Stromal cell of bone marrow (primary cell): ENCODE results near the gene TMA7.

Experiments used
- DNase-seq: peaks from one replicate; pipeline ENCODE4 v3.0.0-alpha.2; 2012; ENCODE audit warnings: low read depth

The TMA7 gene

GRCh38 chr3:48409291-48410201, 30.5 kb upstream of the TMA7 start:
- DNase-seq = no peak

DNA sequence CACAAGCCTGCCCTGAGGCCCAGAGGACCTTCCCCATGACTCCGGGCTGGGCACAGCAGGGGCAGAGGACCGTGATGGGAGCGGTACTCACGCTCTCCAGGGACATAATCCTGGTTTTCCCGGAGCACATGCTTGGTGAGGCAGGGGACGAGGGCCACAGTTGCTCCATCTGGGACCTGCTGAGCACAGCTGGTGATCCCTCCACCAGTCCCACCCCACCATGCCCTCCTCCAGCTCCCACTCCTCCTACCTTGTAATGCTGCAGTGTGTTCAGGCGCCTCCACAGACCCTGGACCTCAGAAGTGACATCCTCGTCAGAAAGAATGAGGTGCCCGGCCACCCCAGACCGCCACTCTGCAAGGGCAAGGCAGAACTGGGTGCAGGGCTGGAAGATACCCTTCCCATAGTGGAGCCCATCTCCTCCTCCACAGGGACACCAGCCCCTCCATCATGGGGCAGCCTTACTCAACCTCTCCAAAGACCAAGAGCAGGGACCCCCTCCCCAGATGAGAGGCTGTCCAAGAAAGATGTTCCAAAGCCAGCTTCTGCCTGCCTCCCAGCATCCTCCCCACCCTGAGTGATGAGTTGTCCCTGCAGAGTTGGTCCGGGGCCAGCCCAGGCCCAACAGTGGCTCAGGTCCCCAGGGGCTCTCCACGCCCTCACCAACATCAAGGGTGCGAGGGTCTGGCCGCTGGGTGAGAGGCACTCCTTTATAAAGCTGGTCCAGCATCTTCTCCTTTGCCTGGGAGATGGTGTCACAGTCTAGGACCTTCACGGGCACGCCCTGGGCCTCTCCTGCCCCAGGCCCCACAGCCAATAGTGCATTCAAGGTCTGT, 29.6 kb upstream of the TMA7 start:
- DNase-seq = no peak

DNA sequence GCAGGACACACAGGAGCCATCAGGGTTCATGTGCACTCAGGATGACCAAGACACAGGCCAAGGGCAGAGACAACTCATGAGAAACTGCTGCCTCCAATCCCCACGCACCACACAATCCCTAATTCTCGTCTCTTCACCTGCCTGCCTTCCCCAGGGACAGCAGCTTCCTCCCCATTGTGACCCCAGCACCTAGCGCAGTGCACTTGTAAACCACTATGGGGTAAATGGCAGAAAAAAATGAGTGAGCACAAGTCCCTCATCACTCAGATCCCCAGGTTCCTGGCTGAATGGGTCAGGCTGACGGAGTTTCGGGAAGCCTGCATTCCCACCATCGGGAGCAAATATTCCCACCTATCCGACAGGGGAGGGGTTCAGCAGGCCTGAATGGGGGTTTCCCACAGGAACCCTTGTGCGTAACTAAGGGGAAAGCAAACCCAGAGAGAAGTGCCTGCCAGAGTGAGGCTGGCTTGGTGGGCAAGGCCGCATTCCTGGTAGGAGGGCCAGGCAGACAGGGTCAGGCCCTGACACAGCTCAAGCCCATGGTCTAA, 28.9 kb upstream of the TMA7 start:
- DNase-seq = no peak

- no peak for DNase-seq
Observed at GRCh38 chr3:48411606-48412374, 28.3 kb upstream of the TMA7 start.

DNA sequence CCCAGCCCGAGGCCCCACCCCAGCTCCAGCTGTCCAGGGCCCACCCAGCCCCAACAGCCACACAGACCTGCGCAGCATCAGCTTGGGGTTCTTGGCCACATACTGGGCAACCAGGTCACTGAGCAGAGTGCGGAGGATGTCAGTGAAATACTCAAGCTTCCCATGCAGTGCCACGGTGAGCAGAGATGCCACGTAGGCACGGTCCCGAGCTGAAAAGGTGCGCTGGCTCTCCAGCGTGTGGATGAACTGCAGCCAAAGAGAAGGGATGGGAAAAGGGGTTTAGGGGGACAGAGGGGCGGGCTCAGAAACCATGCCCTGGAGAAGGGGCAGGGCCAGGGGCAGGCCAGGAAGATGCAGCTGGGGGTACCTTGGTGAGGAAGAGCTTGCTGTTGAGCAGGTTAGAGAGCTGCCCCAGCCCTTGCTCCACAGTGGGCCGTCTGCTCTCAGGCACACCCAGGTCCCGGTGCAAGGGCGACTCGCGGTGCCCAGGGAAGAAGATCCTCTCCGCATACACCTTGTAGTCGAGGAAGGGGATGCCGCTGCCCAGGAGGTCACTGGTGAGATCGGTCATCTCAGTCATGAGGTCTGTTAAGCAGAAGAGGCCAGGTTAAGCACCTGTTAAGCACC, 27.6 kb upstream of the TMA7 start:
- no peak for DNase-seq

- DNase-seq = no peak
Observed at GRCh38 chr3:48413086-48413485, 27.0 kb upstream of the TMA7 start.

GRCh38 chr3:48413611-48414010, 26.4 kb upstream of the TMA7 start:
- no peak for DNase-seq

DNA sequence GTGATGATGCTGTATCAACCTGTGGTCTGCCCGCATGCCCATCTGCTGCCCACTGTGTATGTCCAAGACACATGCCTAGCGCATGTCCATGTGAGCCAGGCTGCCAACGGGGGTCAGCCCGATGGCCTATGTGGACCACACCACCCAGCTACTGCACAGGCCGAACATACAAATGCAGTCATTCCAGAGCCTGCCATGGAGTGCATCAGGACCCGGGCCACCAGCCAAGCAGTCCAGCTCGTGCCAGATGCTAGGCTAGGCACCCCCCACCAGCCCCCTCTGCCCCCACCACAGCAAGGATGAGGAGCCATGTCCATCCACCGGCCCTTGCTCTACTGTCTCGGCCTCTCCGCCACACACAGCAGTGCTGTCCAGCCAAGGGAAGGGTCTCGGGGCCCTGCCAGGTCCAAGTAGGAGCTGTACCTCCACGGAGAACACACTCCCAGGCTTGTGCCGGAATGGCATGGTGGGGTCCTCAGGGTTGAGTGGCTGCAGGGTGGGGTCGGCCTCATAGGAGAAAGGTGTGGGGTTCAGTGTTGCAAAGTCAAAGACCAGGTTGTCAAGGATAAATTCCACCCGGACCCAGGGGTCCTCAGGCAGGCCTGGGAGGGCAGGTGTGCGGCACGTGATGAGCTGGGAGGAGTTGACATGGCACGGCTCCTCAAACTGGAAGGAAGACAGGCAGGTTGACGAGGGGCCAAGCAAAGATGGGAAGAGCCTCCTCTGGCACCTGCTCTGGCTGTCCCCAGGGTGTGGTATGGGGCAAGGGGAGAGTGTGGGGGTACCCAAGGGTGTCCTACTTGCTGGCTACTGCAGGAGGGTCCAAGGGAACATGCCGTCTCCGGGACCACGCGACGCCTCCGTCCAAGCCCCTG, 25.4 kb upstream of the TMA7 start:
- DNase-seq = no peak

GRCh38 chr3:48415251-48415953, 24.7 kb upstream of the TMA7 start:
- DNase-seq = no peak

GRCh38 chr3:48416091-48416505, 24.0 kb upstream of the TMA7 start:
- DNase-seq = no peak

DNA sequence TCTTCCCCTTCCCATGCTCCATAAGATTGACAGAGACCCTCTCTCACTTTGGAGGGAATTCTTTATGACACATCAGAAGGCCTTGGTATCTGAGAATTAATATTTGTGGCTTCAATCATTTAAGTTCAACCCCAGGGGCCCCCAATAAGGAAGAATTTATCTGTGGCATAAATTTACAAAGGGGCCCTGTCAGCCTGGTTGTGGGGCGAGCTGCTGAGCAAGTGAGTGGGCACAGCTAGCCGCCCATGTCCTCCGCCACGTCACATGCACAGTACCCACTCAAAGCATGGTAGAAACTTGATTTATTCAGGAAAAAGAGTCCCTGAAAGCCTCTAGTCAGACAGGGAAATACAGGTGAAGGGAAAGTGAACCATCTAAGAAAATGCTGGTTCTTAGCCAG, 23.5 kb upstream of the TMA7 start:
- no peak for DNase-seq

- DNase-seq = no peak
Observed at GRCh38 chr3:48417529-48418108, 22.4 kb upstream of the TMA7 start.

DNA sequence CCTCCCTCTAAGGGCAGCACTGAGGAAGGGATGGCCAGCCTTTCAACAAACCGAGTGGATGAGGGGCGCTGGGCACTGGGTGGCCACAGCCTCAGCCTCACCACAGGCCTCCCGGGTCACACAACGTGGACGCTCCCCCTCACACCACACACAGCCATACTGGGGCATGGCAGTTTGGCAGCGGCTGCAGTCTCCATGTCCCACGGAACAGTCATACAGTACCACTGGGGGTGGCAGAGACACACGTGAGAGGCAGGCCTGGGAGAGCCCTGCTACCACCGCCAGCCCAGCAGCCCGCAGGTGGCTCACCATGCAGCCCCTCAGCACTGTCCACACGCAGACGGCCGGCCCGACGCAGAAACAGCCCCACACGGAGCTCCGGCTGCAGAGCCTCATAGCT, 21.9 kb upstream of the TMA7 start:
- DNase-seq = no peak

- DNase-seq = no peak
Observed at GRCh38 chr3:48418651-48419050, 21.4 kb upstream of the TMA7 start.

DNA sequence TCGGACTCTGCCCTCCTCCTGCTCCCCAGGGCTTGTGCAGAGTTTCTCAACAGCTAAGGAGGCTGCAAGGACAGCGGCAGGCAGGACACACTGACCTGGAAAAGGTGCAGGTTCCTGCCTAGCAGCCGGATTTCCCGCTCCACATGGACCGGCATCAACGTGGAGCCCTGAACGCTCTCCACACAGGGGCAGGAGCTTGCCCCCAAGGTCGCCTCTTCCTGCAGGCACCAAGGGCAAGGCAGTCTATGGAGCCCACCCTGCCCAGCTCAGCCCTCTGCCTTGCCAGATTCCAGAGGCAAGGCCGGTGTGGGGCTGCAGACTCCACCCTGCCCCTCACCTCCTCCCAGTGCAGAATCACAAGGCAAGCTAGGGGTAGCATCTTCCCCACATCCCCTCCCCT, 20.9 kb upstream of the TMA7 start:
- DNase-seq = no peak

DNA sequence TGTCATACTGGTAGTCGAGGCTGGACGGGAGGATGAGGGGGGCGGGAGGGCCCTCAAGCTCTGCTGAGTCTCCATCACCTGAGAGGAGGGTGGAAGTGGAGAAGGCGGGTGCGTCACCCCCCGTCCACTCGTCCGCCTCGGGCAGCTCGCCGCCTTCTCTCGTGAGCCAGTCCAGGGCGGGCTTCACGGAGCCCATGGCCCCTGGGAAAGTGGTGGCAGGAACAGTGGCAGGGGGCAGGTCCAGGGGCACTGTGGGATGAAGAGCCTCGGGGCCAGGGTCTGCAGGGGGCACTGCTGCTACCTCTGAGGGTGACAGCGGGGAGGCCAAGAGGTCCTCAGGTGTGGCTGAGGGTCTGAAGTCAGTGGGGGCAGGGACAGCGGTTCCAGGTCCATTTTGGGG, 20.5 kb upstream of the TMA7 start:
- DNase-seq = no peak

GRCh38 chr3:48420561-48420960, 19.5 kb upstream of the TMA7 start:
- DNase-seq = no peak

- DNase-seq = no peak
Observed at GRCh38 chr3:48422272-48422671, 17.8 kb upstream of the TMA7 start.

DNA sequence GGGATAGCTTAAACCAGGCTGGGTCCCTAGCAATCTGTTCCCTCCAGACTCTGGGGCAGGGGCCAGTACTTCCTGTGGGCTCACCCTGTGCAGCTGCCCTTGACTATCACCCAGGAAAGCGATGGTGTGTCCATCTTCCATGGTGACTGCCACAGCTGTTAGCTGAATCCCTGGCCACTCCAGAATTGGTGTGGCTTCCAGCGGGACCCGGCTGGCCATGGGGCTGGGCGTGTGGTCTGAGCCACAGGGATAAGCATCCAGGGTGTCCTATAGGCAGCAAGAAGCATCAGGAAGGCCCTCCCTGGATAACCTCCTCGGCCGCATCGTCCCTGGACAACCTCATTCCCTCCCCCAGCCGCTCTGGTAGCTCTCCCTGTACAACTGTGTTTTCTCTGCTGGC, 17.4 kb upstream of the TMA7 start:
- no peak for DNase-seq
